ENCODE results near the gene ADAM30.

The ADAM30 gene

GRCh38 chr1:119935373-119935772 is 39.1 kb upstream of the ADAM30 start:
- TF ChIP-seq CTCF (IDR thresholded peaks at IDR 0.05; ENCODE audit: control extremely low read depth, extremely low read depth, low read depth, missing control alignments), result no peak
- POLR2A ChIA-PET, result no interaction called here
- CTCF ChIA-PET, result interaction anchor here (1.1 to 2.4 kb wide), 4 partner anchors 10 to 33 kb away, joined by 4 to 21 read pairs (median 4); no protein-coding TSS in a partner anchor

GRCh38 chr1:119933397-119933796 is 37.1 kb upstream of the ADAM30 start:
- no peak for TF ChIP-seq CTCF (IDR thresholded peaks at IDR 0.05; ENCODE audit: control extremely low read depth, extremely low read depth, low read depth, missing control alignments)
- POLR2A ChIA-PET, result no interaction called here
- CTCF ChIA-PET, result interaction anchor here (0.9 to 2.4 kb wide), 2 partner anchors 16 to 34 kb away, joined by 4 to 21 read pairs; no protein-coding TSS in a partner anchor
- no peak for DNase-seq (ENCODE audit: extremely low spot score)

More at GRCh38 chr1:119935373-119935772, 39.1 kb upstream of the ADAM30 start:
- no peak for DNase-seq (ENCODE audit: extremely low spot score)

GRCh38 chr1:119929643-119930315 is 33.5 kb upstream of the ADAM30 start:
- POLR2A ChIA-PET, result no interaction called here

GRCh38 chr1:119926553-119926952 is 30.2 kb upstream of the ADAM30 start:
- no peak for TF ChIP-seq CTCF (IDR thresholded peaks at IDR 0.05; ENCODE audit: control extremely low read depth, extremely low read depth, low read depth, missing control alignments)
- no peak for DNase-seq (ENCODE audit: extremely low spot score)
- ChIA-PET CTCF (interaction anchor here (0.9 to 2.2 kb wide), 3 partner anchors 22 to 42 kb away, joined by 3 to 9 read pairs (median 8); no protein-coding TSS in a partner anchor), POLR2A (no interaction called here)

More at GRCh38 chr1:119929643-119930315, 33.5 kb upstream of the ADAM30 start:
- no peak for DNase-seq (ENCODE audit: extremely low spot score)
- no peak for TF ChIP-seq CTCF (IDR thresholded peaks at IDR 0.05; ENCODE audit: control extremely low read depth, extremely low read depth, low read depth, missing control alignments)
- CTCF ChIA-PET, result interaction anchor here (1.1 kb wide), 2 partner anchors 20 to 22 kb away, joined by 3 to 4 read pairs; no protein-coding TSS in a partner anchor

- DNase-seq (ENCODE audit: extremely low spot score), result no peak
- no peak for TF ChIP-seq CTCF (IDR thresholded peaks at IDR 0.05; ENCODE audit: control extremely low read depth, extremely low read depth, low read depth, missing control alignments)
- CTCF ChIA-PET, result interaction anchor here (0.9 to 2.2 kb wide), 4 partner anchors 15 to 53 kb away, joined by 3 to 9 read pairs (median 7); no protein-coding TSS in a partner anchor
- POLR2A ChIA-PET, result no interaction called here
Observed at GRCh38 chr1:119924948-119925898, 28.9 kb upstream of the ADAM30 start.

All from GM10248 (cell line).